NCI-H510A treated with DMSO at 0.1 percent for 48 hours (cell line): ENCODE results near the gene SIPA1L3.
"Not testable (repeated sequence)": the region's sequence is repeated elsewhere in the genome, so short reads cannot be mapped to it uniquely, and the experiment has no call there.

Experiments
- DNase-seq: peaks from one replicate; lab custom pipeline; 2025; lab: John Stamatoyannopoulos, UW

The SIPA1L3 gene

GRCh38 chr19:38022791-38023670, 116.0 kb downstream of the SIPA1L3 start:
- no peak for DNase-seq

GRCh38 chr19:38023671-38024541, 116.9 kb downstream of the SIPA1L3 start:
- no peak for DNase-seq

DNA sequence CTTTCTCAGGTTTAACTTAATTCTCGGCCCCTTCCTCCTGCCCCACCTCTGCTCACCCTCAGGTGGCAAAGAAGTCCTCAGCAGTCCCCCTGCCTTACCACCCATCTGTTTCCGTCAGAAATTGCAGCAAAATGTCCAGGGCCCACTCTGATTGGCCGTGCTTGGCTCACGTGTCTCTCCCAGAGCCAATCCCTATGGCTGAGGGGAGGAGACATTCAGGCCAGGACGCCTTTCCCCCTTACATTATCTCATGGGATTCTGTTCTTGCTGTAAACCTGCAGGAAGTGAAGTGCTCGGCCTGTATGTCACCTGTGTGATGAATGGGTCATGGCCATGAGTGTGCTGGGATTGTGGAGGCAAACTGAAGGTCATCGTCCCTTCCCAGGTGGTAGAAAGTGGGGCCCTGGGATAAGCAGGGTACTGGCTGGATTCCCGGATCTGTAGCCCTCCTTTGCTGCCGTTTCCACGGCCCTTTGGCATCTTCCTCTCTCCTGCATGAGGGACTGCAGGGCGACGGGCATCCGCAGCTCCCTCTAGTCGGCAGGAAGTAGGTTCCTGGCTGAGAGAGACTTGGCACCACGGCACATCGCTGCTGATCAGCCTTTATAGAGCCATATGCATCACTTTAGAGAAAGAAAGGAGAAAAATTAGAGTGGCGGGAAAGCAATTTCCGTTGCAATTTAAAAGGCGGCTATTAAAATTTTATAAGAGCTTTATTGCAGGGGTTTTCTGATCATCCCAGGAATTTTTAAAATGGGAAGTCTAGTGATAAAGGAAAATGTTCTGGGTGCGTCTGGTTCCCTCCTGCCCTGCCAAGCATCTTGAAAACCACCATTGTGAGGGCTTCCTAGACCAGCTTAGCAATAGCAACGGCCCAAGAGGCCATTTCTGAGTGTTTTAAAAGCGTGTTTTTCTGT, 118.2 kb downstream of the SIPA1L3 start:
- peak; percentile 91 for DNase-seq

DNA sequence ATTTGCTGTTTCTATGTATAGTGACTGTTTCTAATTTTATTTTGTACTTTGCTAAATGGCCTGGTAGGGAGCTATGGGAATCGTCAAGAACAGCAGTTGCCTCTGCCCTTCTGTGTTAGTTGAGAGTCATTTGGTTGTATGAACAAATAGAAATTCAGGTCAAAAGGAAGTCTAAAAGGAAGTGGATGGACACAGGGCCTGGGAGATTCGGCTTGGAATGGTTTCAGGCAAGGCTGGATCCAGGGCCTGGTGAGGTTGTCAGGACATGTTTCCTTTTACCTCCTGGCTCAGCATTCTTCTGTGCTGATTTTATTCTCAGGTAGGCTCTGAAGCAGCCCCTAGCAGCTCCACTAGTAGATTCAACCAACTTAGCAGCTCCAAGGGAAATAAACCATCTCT, 118.9 kb downstream of the SIPA1L3 start:
- DNase-seq = no peak

DNA sequence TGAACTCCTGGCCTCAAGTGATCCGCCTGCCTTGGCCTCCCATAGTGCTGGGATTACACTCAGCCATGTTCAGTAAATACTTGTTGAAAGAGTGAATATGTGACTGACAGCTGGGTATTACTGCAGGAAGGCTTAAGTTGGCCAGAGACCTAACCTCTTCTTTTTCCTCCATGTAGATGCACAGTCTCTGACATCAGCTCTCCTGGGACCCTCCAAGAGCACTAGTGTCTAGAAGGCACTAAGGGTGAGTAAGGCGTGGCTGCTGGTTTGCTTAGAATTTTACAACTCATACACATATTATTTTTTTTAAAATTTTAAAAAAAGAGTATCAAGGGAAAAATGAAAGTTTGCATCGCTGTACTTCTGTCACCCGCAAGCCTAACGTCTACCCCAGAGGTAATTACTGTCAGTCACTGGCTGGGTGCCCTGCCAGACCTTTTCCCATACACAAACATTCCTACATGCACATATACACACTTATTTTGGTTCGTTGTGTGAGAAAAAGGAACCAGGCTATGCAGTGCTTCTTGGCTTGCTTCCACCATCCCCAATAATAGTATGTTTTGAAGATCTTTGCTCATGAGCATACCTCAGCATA, 122.0 kb downstream of the SIPA1L3 start:
- DNase-seq = no peak

- DNase-seq = not testable (repeated sequence)
Measured at GRCh38 chr19:38030001-38030400, 123.0 kb downstream of the SIPA1L3 start.

DNA sequence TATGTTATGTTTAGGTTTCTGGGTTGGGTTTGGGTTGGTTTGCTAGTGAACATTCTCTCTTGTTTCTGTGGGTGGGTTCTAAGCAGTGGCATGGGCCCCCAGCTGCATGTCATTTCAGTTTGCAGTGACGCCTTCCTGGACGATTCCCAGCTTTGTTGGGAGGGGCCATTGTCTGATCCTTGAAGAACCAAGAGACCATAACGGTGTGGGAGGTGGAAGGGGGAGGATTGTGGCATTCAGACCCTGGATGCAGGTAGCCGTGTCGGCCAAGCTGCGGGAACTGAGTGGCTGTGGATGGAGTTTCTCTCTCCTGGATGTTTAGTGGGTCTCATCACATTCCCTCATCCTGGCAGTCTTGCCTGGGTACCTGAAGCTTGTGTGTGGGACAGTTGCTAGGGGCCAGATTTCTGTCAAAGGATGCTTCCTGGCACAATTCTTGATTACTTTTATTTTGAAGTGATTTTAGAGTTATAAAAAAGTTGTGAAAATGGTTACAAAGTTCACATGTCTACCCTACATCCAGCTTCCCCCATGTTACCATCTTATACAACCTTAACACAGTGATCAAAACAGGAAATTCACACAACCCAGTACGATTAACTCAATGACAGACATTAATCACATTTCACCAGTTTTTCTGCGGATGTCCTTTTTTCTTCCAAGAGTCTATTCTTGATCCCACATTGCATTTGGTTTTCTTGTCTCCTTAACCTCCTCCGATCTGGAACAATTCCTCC, 123.8 kb downstream of the SIPA1L3 start:
- no peak for DNase-seq

DNA sequence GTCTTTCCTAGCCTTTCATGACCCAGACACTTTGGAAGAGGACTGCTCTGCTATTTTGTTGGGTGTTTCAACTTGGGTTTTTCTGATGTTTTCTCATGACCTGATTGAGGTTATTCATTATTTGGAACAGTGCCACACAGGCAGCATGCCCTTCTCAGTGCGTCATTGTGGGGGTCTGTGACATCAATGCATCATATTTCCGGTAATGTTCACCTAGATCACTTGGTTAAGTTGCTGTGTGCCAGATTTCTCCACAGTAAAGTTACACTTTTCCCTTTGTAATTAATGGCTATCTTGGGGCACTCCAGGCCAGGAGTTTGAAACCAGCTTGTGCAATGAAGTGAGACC, 124.4 kb downstream of the SIPA1L3 start:
- no peak for DNase-seq

GRCh38 chr19:38032151-38032550, 125.1 kb downstream of the SIPA1L3 start:
- DNase-seq = no peak

GRCh38 chr19:38032951-38033350, 125.9 kb downstream of the SIPA1L3 start:
- no peak for DNase-seq

DNA sequence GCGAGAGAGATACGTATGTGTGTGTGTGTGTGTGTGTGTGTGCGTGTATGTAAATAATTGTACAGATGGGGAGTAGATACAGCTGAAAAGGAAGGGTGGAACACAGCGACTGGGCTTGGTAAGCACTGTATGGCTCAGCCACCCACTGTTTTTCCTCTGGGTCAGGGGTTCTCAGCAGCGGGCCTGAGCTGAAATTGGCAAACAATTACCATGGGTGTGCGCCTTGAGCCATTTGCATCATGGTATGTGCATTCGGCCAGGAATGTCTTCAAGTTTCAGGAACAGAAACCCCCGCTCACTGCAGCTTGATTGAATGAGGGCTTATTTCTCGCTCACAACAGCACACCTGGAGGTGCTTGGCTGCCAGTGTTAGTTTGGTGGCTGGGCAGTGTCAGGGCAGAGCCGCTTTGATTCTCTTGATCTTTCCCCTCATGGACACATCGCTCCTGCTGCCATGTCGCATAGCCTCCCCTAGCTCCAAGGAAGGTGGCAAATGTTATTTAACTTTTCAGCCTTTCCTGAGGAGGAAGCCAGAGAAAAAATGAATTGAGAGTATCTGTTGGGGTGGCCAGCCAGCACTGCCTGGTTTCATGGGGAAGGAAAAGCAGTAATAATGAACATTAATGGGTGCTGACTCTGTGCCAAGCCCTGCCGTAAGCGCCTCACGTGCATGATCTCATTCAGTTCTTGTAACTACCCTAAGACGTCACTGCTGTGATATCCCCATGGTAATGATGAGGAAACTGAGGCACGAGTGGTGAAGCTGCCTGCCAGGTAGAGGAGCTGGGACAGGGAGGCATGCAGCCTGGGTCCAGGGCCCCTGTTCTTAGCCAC, 126.9 kb downstream of the SIPA1L3 start:
- peak; percentile 13 for DNase-seq

GRCh38 chr19:38034492-38034860, 127.5 kb downstream of the SIPA1L3 start:
- no peak for DNase-seq

DNA sequence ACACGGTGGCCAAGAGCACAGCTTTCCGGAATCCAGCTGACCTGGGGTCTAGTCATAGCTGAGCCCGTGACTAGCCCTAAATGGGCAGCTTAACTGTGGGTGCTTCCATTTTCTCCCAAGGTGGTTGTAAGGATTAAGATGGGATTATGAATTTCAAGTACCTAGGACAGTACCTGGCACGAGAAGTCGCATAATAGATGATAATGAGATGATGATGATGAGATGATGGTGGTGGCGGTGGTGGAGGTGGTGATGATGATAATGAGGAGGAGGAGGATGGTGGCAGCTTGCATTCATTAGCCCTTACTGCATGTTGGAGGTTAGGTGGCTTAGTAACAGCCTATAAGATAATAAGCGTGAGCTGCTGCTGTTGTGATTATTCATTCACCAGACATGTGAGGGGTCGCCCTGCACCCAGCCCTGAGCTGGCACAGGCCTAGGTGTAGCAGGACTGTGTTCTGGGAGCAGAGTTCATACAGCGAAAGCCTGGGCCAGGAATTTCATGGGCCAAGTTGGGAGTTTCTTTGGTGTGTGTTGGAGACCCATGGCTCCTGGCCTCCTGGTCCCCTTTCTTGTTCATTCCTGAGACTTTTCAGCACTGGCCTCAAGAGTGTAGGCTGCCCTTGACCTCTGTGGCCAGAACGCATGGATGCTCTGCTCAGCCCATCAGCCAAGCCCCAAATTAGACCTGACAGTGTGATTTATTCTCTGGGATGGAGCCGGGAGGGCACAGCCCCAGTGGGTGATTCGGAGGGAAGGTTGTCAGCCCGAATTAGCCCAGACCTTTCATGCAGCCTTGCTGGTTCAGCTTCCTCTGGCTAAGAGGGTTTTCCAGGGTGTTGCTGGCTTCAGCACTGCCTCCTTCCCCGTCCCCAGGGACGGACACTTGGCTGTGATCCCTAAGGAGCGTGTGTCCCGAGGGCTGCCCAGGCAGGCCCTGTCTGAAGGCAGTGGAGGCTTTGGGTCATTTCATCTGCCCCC, 128.8 kb downstream of the SIPA1L3 start:
- no peak for DNase-seq

GRCh38 chr19:38036707-38037611, 130.0 kb downstream of the SIPA1L3 start:
- DNase-seq = peak; percentile 82

- DNase-seq = no peak
Measured at GRCh38 chr19:38039966-38040365, 133.0 kb downstream of the SIPA1L3 start.

- no peak for DNase-seq
Measured at GRCh38 chr19:38042132-38042531, 135.1 kb downstream of the SIPA1L3 start.

DNA sequence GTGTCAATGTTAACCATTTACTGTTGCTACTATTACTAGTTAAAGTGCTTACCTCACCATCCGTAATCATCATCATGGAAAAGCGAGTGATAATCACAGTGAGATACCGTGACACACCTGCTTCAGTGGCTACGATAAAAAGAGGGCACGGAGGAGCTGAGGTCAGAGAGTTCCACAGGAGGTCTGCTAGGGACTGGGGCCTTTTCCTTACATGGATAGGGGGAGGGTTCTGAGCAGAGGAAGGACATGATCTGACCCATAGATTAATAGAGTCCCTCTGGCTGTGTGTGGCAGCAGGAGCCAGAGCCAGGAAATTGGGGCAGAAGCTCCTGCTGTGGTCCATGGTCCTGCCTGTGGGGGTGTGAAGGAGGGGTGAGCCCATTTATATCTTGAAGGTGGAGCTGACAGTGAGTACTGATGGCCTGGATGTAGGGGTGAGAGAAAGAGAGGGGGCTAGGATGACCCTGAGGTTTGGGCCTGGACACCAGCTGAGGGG, 136.7 kb downstream of the SIPA1L3 start:
- no peak for DNase-seq
